Lower leg skin (tissue), 3 donors: ENCODE measurements around the gene SLC5A11.

Source experiments
- CTCF ChIP-seq, 3 donors: fragments of 450-650 bp; IDR thresholded peaks; one replicate each; pipeline ENCODE4 v1.5.1; 2016; ENCODE audit warnings: antibody characterized with exemption in 3 of 3, mild to moderate bottlenecking in 3 of 3, moderate library complexity in 2 of 3
- POLR2A ChIP-seq, 2 donors: fragments of 450-650 bp; IDR thresholded peaks; one replicate each; pipeline ENCODE4 v1.6.1; 2016 to 2017; ENCODE audit warnings: antibody characterized with exemption in 2 of 2, mild to moderate bottlenecking in 1 of 2, moderate library complexity in 1 of 2

GRCh38 chr16:24815021-24815420 is 30.7 kb upstream of the SLC5A11 start:
- TF ChIP-seq POLR2A (IDR thresholded peaks at IDR 0.05) (no peak), CTCF (IDR thresholded peaks at IDR 0.05) (no peak)
